H1 (cell line): ENCODE results near the gene GNG7.
A peak's percentile ranks its signal among the peaks of the same experiment; 100 is the strongest.

Experiments used
- CHD2 ChIP-seq: IDR thresholded peaks from 2 replicates; pipeline ENCODE4 v1.6.1; 2012; ENCODE audit warnings: low read length, improper control_type of control experiment
- CREB1 ChIP-seq: IDR thresholded peaks from 2 replicates; pipeline ENCODE4 v1.6.1; 2012; ENCODE audit warnings: inconsistent platforms
- EP300 ChIP-seq, 2 experiments: IDR thresholded peaks; 1 replicate in 1 of 2; 2 replicates in 1 of 2; pipeline ENCODE4 v1.6.1; 2011 to 2012; ENCODE audit warnings: low read depth in 2 of 2, low read length in 2 of 2, mild to moderate bottlenecking in 2 of 2, borderline replicate concordance in 1 of 2, inconsistent platforms in 1 of 2, moderate library complexity in 1 of 2
- EZH2 ChIP-seq: fragments of 200-600 bp; sonication (generic); IDR thresholded peaks from 2 replicates; pipeline ENCODE4 v1.7.1; 2012; ENCODE audit warnings: low read depth, mild to moderate bottlenecking, moderate library complexity, low read length, inconsistent platforms; ENCODE audit not compliant: severe bottlenecking
- GABPA ChIP-seq: IDR thresholded peaks from 2 replicates; pipeline ENCODE4 v1.6.1; 2011; ENCODE audit warnings: mild to moderate bottlenecking, low read length, moderate library complexity, borderline replicate concordance; ENCODE audit not compliant: insufficient read depth
- POLR2A ChIP-seq, 2 experiments: IDR thresholded peaks; 1 replicate in 1 of 2; 2 replicates in 1 of 2; pipeline ENCODE4 v1.6.1; 2011; ENCODE audit warnings: low read depth in 2 of 2, low read length in 2 of 2, mild to moderate bottlenecking in 2 of 2; ENCODE audit errors: control extremely low read depth in 1 of 2
- POLR2AphosphoS5 ChIP-seq: IDR thresholded peaks from 2 replicates; pipeline ENCODE4 v1.6.1; 2011; ENCODE audit warnings: low read depth, low read length
- SP1 ChIP-seq: IDR thresholded peaks from 2 replicates; pipeline ENCODE4 v1.6.1; 2011; ENCODE audit warnings: low read depth, low read length
- TAF7 ChIP-seq: optimal IDR thresholded peaks from 2 replicates; pipeline ENCODE3; 2011; ENCODE audit warnings: low read depth, mild to moderate bottlenecking, inconsistent platforms, low read length, moderate library complexity, borderline replicate concordance
- TF ChIP-seq, protein P1 (sequence below), 3 experiments: IDR thresholded peaks; 1 replicate in 2 of 3; 2 replicates in 1 of 3; pipeline versions ENCODE4 v1.5.1 to v1.6.1; 2011; ENCODE audit warnings: low read length in 3 of 3, mild to moderate bottlenecking in 3 of 3, inconsistent platforms in 2 of 3, low read depth in 1 of 3, moderate library complexity in 1 of 3; ENCODE audit not compliant: insufficient read depth in 1 of 3; ENCODE audit errors: control extremely low read depth in 1 of 3

DNA sequence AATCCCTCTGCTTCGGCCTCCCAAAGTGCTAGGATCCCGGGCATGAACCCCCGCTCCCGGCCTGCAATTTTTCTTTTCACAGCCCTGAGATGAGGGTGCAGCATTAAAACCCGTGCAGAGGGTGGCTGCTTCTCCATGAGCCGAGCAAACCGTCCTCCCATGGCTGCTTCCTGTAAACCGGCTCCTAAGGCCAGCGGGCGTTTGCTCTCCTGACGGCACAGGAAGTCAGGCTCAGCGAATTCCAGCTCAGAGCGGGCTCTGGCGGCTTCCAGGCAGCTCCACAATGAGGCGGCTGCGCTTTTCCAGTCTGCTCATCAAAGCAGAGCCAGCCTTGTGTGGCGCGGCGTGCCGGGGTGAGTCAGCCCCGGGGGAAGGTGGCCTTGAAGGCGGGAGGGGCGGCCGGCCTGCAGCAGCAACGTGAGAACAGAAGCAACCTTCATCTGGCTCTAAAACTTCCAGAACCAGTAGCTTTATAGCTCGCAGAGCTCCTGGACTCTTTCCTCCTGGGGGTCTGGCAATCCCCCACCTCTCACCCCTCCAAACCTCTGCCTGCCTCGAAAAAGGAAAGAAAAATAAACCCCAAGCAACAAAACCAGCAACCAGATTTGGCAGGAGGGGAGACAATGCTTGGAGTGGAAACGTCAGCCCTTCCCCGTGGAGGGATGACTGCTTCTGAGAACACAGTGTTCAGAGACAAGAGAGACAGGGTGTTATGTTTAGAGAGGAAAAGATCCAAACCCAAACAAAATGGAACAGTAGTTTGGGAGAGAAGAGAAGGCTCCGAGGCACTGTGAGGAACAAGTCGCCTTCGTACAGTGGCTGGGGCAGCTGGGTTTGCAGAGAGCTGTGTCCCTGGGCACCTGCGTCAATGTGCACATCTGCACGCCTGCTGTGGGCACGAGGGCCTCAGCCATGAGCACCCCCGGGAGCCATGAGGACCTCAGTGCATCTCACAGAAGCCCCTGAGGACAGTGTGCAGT is 158.7 kb downstream of the GNG7 start:
- TF ChIP-seq EZH2 (no peak), POLR2AphosphoS5 (peak; percentile 64; the same call in 1 of the 2 replicates), POLR2A (IDR thresholded peaks at IDR 0.05; ENCODE audit: control extremely low read depth in 1 of 2, low read depth in 2 of 2, low read length in 2 of 2) (peak in 1 of 2 experiments; percentile 81; a peak in 2 of 3 replicates), CHD2 (no peak), EP300 (IDR thresholded peaks at IDR 0.05; ENCODE audit: borderline replicate concordance in 1 of 2, low read depth in 2 of 2, low read length in 2 of 2) (peak in 1 of 2 experiments; percentile 35; a peak in 1 of 3 replicates), TAF7 (peak; percentile 53), GABPA (peak; percentile 85), SP1 (peak; percentile 34; the same call in 1 of the 2 replicates), CREB1 (peak; percentile 43; the same call in 1 of the 2 replicates)
- TF ChIP-seq, protein P1, sequence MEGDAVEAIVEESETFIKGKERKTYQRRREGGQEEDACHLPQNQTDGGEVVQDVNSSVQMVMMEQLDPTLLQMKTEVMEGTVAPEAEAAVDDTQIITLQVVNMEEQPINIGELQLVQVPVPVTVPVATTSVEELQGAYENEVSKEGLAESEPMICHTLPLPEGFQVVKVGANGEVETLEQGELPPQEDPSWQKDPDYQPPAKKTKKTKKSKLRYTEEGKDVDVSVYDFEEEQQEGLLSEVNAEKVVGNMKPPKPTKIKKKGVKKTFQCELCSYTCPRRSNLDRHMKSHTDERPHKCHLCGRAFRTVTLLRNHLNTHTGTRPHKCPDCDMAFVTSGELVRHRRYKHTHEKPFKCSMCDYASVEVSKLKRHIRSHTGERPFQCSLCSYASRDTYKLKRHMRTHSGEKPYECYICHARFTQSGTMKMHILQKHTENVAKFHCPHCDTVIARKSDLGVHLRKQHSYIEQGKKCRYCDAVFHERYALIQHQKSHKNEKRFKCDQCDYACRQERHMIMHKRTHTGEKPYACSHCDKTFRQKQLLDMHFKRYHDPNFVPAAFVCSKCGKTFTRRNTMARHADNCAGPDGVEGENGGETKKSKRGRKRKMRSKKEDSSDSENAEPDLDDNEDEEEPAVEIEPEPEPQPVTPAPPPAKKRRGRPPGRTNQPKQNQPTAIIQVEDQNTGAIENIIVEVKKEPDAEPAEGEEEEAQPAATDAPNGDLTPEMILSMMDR (IDR thresholded peaks at IDR 0.05; ENCODE audit: control extremely low read depth in 1 of 3, insufficient read depth in 1 of 3, low read depth in 1 of 3, low read length in 3 of 3): peak in 2 of 3 experiments; percentile 19 to 28; a peak in 2 of 4 replicates
